CD4-positive, alpha-beta T cell (primary cell): Measurements from ENCODE around the gene NFIA. TPM values are rescaled to one million over a fixed set of nuclear protein-coding genes. Genes with fewer than 3 reads are reported as not detected.

Source experiments
- ATAC-seq: fragments of 200-7000 bp; cut with Tn5 transposase; one replicate; pipeline ENCODE4 v1.10.0; 2022; ENCODE audit warnings: mild to moderate bottlenecking; ENCODE audit not compliant: poor library complexity
- CTCF ChIA-PET: fragments of 350-600 bp; sonication (Branson Sonifier 250); formaldehyde crosslinking; loops from one replicate; lab custom pipeline; 2021; ENCODE audit warnings: antibody characterized with exemption, inconsistent platforms; lab: Charles Lee
- POLR2A ChIA-PET: fragments of 350-600 bp; sonication (Branson Sonifier 250); formaldehyde crosslinking; loops from one replicate; lab custom pipeline; 2021; ENCODE audit warnings: antibody characterized with exemption, inconsistent platforms; lab: Charles Lee
- DNase-seq, 14 experiments: peaks; one replicate each; pipeline ENCODE4 v3.0.0-alpha.2; 2013 to 2020; ENCODE audit warnings: mixed read lengths in 2 of 14
- H3K27ac ChIP-seq, 2 donors: one replicate each; pipeline versions ENCODE4 v1.5.1 to v1.7.0; 2013; ENCODE audit warnings: low read length in 2 of 2, low read depth in 1 of 2, mild to moderate bottlenecking in 1 of 2
- H3K27me3 ChIP-seq, 2 experiments: 1 replicate in 1 of 2; 2 replicates in 1 of 2; pipeline versions ENCODE4 v1.6.1 to v1.7.0; 2013; ENCODE audit warnings: low read length in 2 of 2, control low read depth in 1 of 2, mild to moderate bottlenecking in 1 of 2, moderate library complexity in 1 of 2; ENCODE audit not compliant: insufficient read depth in 2 of 2, control insufficient read depth in 1 of 2
- H3K36me3 ChIP-seq: one replicate; pipeline ENCODE4 v1.6.1; 2013; ENCODE audit warnings: low read length, control low read depth; ENCODE audit not compliant: insufficient read depth
- H3K4me1 ChIP-seq: one replicate; pipeline ENCODE4 v1.6.1; 2013; ENCODE audit warnings: low read length, control low read depth; ENCODE audit not compliant: insufficient read depth
- H3K4me3 ChIP-seq: one replicate; pipeline ENCODE4 v1.5.1; 2013; ENCODE audit warnings: mild to moderate bottlenecking, low read length, moderate library complexity
- H3K9me3 ChIP-seq, 2 experiments: 1 replicate in 1 of 2; 2 replicates in 1 of 2; pipeline versions ENCODE4 v1.6.1 to v1.7.0; 2013; ENCODE audit warnings: low read length in 2 of 2, mild to moderate bottlenecking in 2 of 2, control low read depth in 1 of 2, moderate library complexity in 1 of 2; ENCODE audit not compliant: control insufficient read depth in 1 of 2, insufficient read depth in 1 of 2
- H3K27ac Mint-ChIP-seq: one replicate; pipeline ENCODE4 v1.8.0; 2020; ENCODE audit warnings: mixed read lengths
- H3K27me3 Mint-ChIP-seq: one replicate; pipeline ENCODE4 v1.8.0; 2021; ENCODE audit warnings: mixed read lengths
- H3K36me3 Mint-ChIP-seq: one replicate; pipeline ENCODE4 v1.8.0; 2021; ENCODE audit warnings: low read depth, mixed read lengths
- H3K4me1 Mint-ChIP-seq: one replicate; pipeline ENCODE4 v1.8.0; 2021; ENCODE audit warnings: low read depth, mixed read lengths
- H3K4me3 Mint-ChIP-seq: one replicate; pipeline ENCODE4 v1.8.0; 2020; ENCODE audit warnings: mild to moderate bottlenecking, mixed read lengths
- H3K9me3 Mint-ChIP-seq: one replicate; pipeline ENCODE4 v1.8.0; 2020; ENCODE audit warnings: mixed read lengths
- CTCF ChIP-seq: fragments of 200-600 bp; IDR thresholded peaks from one replicate; pipeline ENCODE4 v1.8.0; 2022; ENCODE audit warnings: antibody characterized with exemption, mild to moderate bottlenecking
- intact Hi-C, 2 experiments: fragments of 100-400 bp; cut with DNase I in 1 of 2; cut with micrococcal nuclease in 1 of 2; formaldehyde crosslinking; loops; one replicate each; pipeline versions ENCODE4 v1.15.1 to v1.9.0; 2023 to 2025; cut with DNase I, micrococcal nuclease
- total RNA-seq, 174 experiments: library from RNA in 2 of 174; stranded (reverse) in 2 of 174; gene quantifications; one replicate each; pipeline ENCODE4 v1.2.3 and lab custom pipeline; 2021 to 2026

Gene NFIA
- total RNA-seq, 2 experiments from 2014 or later, result 4.8 to 5.9 TPM

- intact Hi-C loops, result no loop called here
- Histone ChIP-seq H3K4me3 (no peak overlapping the region), H3K36me3 (no peaks in the 10 kb centered on the region), H3K27me3 (no peaks in the 10 kb centered on the region), H3K9me3 (no peaks in the 10 kb centered on the region), H3K27ac (no peak overlapping the region), H3K4me1 (no peaks in the 10 kb centered on the region)
- TF ChIP-seq CTCF, result no peak
- H3K4me3 Mint-ChIP-seq, result no peak overlapping the region
- H3K4me1 Mint-ChIP-seq, result peaks cover 4% of the 10 kb centered on the region
- POLR2A ChIA-PET, result no interaction called here
- peak in 1 of 14 experiments; percentile 1 for DNase-seq
- H3K36me3 Mint-ChIP-seq, result no peaks in the 10 kb centered on the region
- no peaks in the 10 kb centered on the region for H3K9me3 Mint-ChIP-seq
- CTCF ChIA-PET, result interaction anchor here (1.2 kb wide), 1 partner anchor 134 kb away, joined by 3 read pairs; no protein-coding TSS in a partner anchor
- H3K27ac Mint-ChIP-seq, result no peak overlapping the region
- no peak for ATAC-seq
- no peaks in the 10 kb centered on the region for H3K27me3 Mint-ChIP-seq
Observed at GRCh38 chr1:61184040-61184713, 101.8 kb downstream of the NFIA start.

GRCh38 chr1:61184714-61185106, 102.3 kb downstream of the NFIA start:
- DNase-seq (no peak), ATAC-seq (no peak)
- no peaks in the 10 kb centered on the region for H3K9me3 ChIP-seq
- TF ChIP-seq CTCF, result no peak
- ChIA-PET POLR2A (no interaction called here), CTCF (interaction anchor here (1.2 kb wide), 1 partner anchor 135 kb away, joined by 3 read pairs; no protein-coding TSS in a partner anchor)
- intact Hi-C loops, result no loop called here
- H3K4me1 ChIP-seq, result no peaks in the 10 kb centered on the region
- no peaks in the 10 kb centered on the region for H3K9me3 Mint-ChIP-seq
- no peaks in the 10 kb centered on the region for H3K36me3 Mint-ChIP-seq
- peaks cover 4% of the 10 kb centered on the region for H3K4me1 Mint-ChIP-seq
- no peaks in the 10 kb centered on the region for H3K36me3 ChIP-seq
- no peak overlapping the region for H3K4me3 ChIP-seq
- H3K4me3 Mint-ChIP-seq, result no peak overlapping the region
- no peaks in the 10 kb centered on the region for H3K27me3 Mint-ChIP-seq
- no peak overlapping the region for H3K27ac ChIP-seq
- H3K27ac Mint-ChIP-seq, result no peak overlapping the region
- no peaks in the 10 kb centered on the region for H3K27me3 ChIP-seq

GRCh38 chr1:61186753-61187152, 104.4 kb downstream of the NFIA start:
- no peak for TF ChIP-seq CTCF
- DNase-seq, result no peak
- ChIA-PET CTCF (no interaction called here), POLR2A (no interaction called here)
- Histone ChIP-seq H3K4me3 (no peak overlapping the region), H3K27me3 (no peaks in the 10 kb centered on the region), H3K27ac (no peak overlapping the region), H3K9me3 (no peaks in the 10 kb centered on the region), H3K36me3 (no peaks in the 10 kb centered on the region), H3K4me1 (no peaks in the 10 kb centered on the region)
- Mint-ChIP-seq H3K27ac (no peak overlapping the region), H3K36me3 (no peaks in the 10 kb centered on the region), H3K27me3 (no peaks in the 10 kb centered on the region), H3K9me3 (no peaks in the 10 kb centered on the region), H3K4me1 (peaks cover 4% of the 10 kb centered on the region), H3K4me3 (no peak overlapping the region)
- no peak for ATAC-seq
- intact Hi-C loops, result no loop called here
